ENCODE results near the gene NPLOC4.

GRCh38 chr17:81535007-81535328 lies 101.9 kb downstream of the NPLOC4 start:
- TF ChIP-seq CTCF (IDR thresholded peaks at IDR 0.05; ENCODE audit: borderline replicate concordance, extremely low read depth, low read length, poor library complexity, severe bottlenecking) (no peak), EZH2 (IDR thresholded peaks at IDR 0.05; ENCODE audit: borderline replicate concordance, low read depth, low read length, severe bottlenecking) (no peak)

Measured in DND-41 (cell line).